GM12872 (cell line): ENCODE results near the gene DLG5.

Source experiments
- TF ChIP-seq, protein P1 (sequence below): IDR thresholded peaks from 3 replicates; pipeline ENCODE4 v1.5.1; 2011; ENCODE audit warnings: low read depth, mild to moderate bottlenecking, low read length, moderate library complexity; ENCODE audit not compliant: insufficient read depth

DLG5 gene

DNA sequence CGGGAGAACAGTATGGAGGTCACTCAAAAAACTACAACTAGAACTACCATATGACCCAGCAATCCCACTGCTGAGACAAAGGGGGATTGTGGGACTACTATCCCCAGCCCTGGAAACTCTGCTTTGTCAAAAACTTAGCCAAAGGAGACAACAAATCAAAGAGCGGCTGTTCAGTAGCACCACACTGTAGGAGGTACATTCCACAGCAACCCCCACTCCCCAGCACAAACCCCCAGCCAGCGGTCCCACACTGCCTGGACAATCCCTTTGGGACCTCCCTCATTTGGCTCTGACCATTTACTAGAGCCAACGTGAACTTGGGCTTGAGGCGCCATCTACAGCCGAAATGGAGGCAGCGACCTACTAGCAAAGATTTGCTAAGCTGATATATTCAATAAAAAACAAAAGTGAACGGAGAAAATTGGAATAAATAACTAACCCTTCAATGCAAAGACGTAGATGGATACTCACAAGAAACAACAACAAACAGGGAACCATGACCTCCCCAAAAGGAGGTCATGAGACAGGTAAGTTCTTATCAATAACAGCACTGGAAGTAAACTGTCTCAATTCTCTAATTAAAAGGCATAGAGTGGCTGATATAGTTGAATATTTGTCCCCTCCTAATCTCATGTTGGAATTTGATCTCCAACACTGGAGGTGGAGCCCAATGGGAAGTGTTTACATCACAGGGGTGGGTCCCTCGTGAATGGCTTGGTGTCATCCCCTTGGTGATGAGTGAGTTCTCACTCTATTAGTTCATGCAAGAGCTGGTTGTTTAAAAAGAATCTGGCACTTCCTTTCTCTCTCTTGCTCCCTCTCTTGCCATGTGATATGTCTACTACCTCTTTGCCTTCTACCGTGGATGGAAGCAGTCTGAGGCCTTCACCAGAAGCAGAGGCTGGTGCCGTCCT, 170.0 kb downstream of the DLG5 start:
- TF ChIP-seq, protein P1, sequence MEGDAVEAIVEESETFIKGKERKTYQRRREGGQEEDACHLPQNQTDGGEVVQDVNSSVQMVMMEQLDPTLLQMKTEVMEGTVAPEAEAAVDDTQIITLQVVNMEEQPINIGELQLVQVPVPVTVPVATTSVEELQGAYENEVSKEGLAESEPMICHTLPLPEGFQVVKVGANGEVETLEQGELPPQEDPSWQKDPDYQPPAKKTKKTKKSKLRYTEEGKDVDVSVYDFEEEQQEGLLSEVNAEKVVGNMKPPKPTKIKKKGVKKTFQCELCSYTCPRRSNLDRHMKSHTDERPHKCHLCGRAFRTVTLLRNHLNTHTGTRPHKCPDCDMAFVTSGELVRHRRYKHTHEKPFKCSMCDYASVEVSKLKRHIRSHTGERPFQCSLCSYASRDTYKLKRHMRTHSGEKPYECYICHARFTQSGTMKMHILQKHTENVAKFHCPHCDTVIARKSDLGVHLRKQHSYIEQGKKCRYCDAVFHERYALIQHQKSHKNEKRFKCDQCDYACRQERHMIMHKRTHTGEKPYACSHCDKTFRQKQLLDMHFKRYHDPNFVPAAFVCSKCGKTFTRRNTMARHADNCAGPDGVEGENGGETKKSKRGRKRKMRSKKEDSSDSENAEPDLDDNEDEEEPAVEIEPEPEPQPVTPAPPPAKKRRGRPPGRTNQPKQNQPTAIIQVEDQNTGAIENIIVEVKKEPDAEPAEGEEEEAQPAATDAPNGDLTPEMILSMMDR: peak; percentile 63

DNA sequence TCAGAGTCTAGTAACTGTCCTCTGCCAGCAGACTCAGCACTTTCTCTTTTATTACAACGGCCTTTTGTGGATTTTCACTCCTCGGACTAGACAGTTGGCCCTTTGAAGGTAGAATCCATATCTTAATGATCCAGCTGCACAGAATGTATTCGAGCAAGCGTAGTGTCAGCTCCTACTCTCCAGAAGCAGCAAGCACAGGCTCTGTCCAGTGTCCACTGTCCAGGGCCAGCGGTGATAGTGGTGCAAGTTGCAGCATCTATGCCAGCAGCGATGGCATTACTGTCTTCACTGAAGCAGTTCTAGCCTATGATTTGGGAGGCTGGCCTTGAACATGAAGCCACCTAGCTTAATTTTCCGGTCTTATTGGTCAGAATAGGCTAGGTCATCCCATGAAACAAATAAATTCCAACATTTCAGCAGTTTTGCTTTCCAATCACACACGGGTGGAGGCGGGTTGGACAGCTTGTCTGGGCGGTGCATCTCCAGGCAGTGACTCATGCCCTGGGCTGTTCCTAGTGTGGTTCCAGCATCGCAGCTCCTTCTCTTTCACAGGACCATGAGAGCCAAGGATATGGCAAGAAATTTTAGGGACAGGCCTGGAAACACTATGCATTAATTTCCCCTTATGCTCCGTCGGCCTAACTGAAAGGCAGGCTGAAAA, 180.4 kb downstream of the DLG5 start:
- TF ChIP-seq, protein P1: no peak

DNA sequence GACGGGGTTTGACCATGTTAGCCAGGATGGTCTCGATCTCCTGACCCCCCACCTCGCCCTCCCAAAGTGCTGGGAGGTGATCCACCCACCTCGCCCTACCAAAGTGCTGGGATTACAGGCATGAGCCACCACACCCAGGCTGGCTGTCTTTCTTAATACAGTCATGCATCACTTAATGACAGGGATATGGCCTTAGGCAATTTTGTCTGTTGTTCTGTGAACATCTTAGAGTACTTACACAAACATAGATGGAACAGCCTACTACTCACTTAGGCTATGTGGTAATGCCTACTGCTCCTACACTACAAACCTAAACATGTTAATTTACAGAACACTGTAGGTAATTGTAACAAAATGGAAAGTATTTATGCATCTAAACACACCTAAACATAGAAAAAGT, 182.3 kb downstream of the DLG5 start:
- TF ChIP-seq, protein P1: no peak

DNA sequence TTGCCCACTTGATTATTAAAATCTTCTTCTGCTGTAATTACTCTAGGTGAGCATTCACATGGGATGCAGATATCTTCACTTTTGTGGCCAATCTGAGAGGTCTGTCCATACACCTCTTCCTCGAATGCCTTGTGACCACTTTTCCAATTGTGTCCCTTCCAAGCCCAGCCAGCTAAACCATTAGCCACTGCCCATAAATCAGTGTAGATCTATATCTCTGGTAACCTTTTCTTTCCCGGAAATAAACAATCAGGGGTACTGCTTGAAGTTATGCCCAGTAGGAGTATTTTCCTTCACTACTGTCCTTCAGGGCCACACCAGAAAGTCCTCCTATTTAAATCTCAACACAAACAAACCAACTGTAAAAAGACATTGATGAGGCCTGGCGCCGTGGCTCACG, 184.4 kb downstream of the DLG5 start:
- TF ChIP-seq, protein P1: no peak

DNA sequence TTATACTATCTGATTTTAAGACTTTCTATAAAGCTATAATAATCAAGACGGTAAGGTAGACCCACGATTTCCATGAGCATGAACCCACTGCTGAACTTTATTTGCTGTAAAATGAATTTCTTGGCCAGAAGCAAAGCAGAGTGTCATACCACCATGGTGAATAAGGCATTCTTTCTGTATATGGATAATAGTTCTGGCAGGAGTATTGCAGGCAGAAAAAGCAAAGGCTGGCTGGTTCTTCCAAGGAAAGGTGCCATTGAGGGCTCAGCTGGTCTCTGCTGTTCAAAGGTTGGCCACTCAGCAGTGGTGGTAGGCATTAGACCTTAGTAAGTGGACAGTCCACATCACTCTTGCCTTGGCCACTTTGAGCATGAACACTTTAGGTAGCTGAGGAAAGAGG, 184.8 kb downstream of the DLG5 start:
- TF ChIP-seq, protein P1: no peak
